ENCODE results near the gene RREB1. TPM values are rescaled to one million over a fixed set of nuclear protein-coding genes. Genes with fewer than 3 reads are reported as not detected.

Gene RREB1
- total RNA-seq, 1 experiment from 2014 or later: 35.8 TPM

DNA sequence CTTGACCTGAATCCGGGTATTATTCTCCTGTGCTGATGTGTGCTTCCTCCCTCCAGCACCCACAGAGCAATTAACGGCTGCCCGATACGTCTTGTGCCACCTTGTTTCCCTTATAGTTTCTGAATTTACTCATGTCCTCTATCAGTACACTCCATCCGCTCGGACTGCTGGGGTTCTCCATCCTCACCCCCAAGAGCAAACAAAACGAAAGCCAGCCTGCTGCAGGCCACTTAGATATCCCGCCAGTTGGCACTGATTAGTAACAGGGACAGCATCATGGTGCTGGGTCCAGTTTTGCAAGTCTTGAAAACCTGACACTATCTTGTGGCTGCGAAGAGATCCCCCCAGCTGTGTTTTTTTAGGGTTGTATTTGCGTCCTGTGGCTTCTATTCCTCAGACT lies 133.4 kb downstream of the RREB1 start:
- Histone ChIP-seq H4K91ac (ENCODE audit: insufficient read length, low read depth, low read length) (no peak overlapping the region), H3K9me3 (ENCODE audit: control insufficient read depth, low read depth, low read length) (no peaks in the 10 kb centered on the region), H4K20me1 (ENCODE audit: control insufficient read depth, insufficient read depth, insufficient read length) (no peaks in the 10 kb centered on the region), H3K18ac (ENCODE audit: insufficient read length, low read depth, low read length) (no peak overlapping the region), H3K27me3 (ENCODE audit: insufficient read depth, low read length) (no peaks in the 10 kb centered on the region), H2BK12ac (ENCODE audit: insufficient read length, low read depth, low read length) (no peak overlapping the region), H2BK20ac (ENCODE audit: low read depth, low read length, poor library complexity, severe bottlenecking) (no peak overlapping the region), H3K4ac (ENCODE audit: low read depth, low read length) (no peak overlapping the region), H3K9ac (ENCODE audit: extremely low read depth, insufficient read length, low read length) (no peak overlapping the region), H2BK15ac (ENCODE audit: low read depth, low read length) (no peak overlapping the region), H3T11ph (ENCODE audit: low read length) (no peak overlapping the region), H3K14ac (ENCODE audit: insufficient read depth, low read length) (no peak overlapping the region), H2BK120ac (ENCODE audit: low read depth, low read length, poor library complexity, severe bottlenecking) (no peak overlapping the region), H3K79me1 (ENCODE audit: insufficient read depth, low read depth, low read length, poor library complexity, severe bottlenecking) (no peaks in the 10 kb centered on the region), H3K23me2 (ENCODE audit: insufficient read length, low read depth, low read length, poor library complexity, severe bottlenecking) (no peaks in the 10 kb centered on the region), H4K5ac (ENCODE audit: insufficient read length, low read depth, low read length) (no peak overlapping the region), H3K23ac (ENCODE audit: insufficient read length, low read depth, low read length) (no peak overlapping the region), H2AFZ (ENCODE audit: low read length) (no peak overlapping the region), H3K4me2 (ENCODE audit: insufficient read depth, insufficient read length, low read length) (no peak overlapping the region), H3K56ac (ENCODE audit: insufficient read length, low read depth, low read length) (no peak overlapping the region), H3K27ac (ENCODE audit: insufficient read length, low read depth, low read length) (no peak overlapping the region), H2AK5ac (ENCODE audit: insufficient read length, low read length) (no peak overlapping the region), H3K4me1 (ENCODE audit: insufficient read depth, low read length) (peaks cover 15% of the 10 kb centered on the region), H2BK5ac (ENCODE audit: insufficient read length, low read length) (no peak overlapping the region), H4K8ac (replicated peaks; ENCODE audit: insufficient read length, low read depth, low read length) (no peak overlapping the region), H3K79me2 (ENCODE audit: insufficient read depth, low read length) (no peaks in the 10 kb centered on the region)
- TF ChIP-seq, protein P1, sequence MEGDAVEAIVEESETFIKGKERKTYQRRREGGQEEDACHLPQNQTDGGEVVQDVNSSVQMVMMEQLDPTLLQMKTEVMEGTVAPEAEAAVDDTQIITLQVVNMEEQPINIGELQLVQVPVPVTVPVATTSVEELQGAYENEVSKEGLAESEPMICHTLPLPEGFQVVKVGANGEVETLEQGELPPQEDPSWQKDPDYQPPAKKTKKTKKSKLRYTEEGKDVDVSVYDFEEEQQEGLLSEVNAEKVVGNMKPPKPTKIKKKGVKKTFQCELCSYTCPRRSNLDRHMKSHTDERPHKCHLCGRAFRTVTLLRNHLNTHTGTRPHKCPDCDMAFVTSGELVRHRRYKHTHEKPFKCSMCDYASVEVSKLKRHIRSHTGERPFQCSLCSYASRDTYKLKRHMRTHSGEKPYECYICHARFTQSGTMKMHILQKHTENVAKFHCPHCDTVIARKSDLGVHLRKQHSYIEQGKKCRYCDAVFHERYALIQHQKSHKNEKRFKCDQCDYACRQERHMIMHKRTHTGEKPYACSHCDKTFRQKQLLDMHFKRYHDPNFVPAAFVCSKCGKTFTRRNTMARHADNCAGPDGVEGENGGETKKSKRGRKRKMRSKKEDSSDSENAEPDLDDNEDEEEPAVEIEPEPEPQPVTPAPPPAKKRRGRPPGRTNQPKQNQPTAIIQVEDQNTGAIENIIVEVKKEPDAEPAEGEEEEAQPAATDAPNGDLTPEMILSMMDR (conservative IDR thresholded peaks at IDR 0.05): no peak
- Mint-ChIP-seq H3K4me3 (no peak overlapping the region), H3K27ac (peak overlapping the region in 1 of 3 experiments; percentile 40; a peak in 4 of 7 replicates), H3K27me3 (ENCODE audit: low read depth) (no peaks in the 10 kb centered on the region), H3K9me3 (no peaks in the 10 kb centered on the region), H3K36me3 (ENCODE audit: insufficient read depth in 1 of 3, low read depth in 3 of 3) (peaks cover under 1 to 4% (median 3%) of the 10 kb centered on the region in 3 experiments; a peak in 5 of 7 replicates), H3K4me1 (peaks cover 36 to 40% of the 10 kb centered on the region in 2 experiments)
- DNase-seq: no peak
- no CpG with 5 or more reads among the region's 10 CpGs for WGBS (ENCODE audit: extremely low coverage, insufficient read length, low lambda C conversion rate)

Measured in H9 (cell line).